PC-9 (cell line): Measurements from ENCODE around the gene GRM3.

Experiments
- CTCF ChIP-seq: fragments of 200-600 bp; sonication (generic); conservative IDR thresholded peaks from 2 replicates; pipeline ENCODE4 v1.6.1; 2017; ENCODE audit warnings: mixed run types, antibody characterized with exemption, mild to moderate bottlenecking, moderate library complexity
- EZH2 ChIP-seq: fragments of 200-600 bp; sonication (generic); IDR thresholded peaks from 2 replicates; pipeline ENCODE4 v1.8.0; 2017; ENCODE audit warnings: antibody characterized with exemption, low read depth

GRCh38 chr7:86748843-86749719 is 105.4 kb downstream of the GRM3 start:
- TF ChIP-seq EZH2 (no peak), CTCF (no peak)
